ENCODE measurements around the gene CDC42BPG. TPM values are rescaled to one million over a fixed set of nuclear protein-coding genes. Genes with fewer than 3 reads are reported as not detected.

The CDC42BPG gene
- polyA plus RNA-seq, 1 donor from 2014 or later, result not detected

DNA sequence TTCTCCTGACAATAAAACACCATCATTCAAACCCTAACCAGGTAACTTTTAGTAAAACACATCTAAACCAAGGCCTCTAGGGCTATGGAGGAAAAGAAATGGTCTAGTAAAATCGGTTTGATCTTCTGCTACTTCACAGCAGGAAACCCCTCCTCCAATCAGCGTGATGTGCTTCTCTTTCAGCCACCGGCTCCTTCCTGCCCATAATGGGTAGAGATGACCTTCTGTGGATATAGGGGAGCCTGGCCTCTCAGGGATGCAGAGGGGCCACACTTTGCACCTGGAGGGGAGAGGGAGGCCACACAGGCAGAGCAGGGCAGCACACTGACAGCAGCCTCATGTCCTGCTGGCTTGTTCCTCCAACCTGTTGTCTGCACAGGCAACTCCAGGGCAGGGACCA, 27.0 kb upstream of the CDC42BPG start:
- Histone ChIP-seq H3K27ac (ENCODE audit: low read length) (no peak overlapping the region), H2AFZ (ENCODE audit: low read depth, low read length) (no peak overlapping the region), H3K36me3 (ENCODE audit: insufficient read depth, low read length) (no peaks in the 10 kb centered on the region), H3K4me2 (ENCODE audit: low read length) (no peak overlapping the region), H3K9me3 (ENCODE audit: low read length) (no peaks in the 10 kb centered on the region), H3F3A (ENCODE audit: insufficient read depth, low read length, poor library complexity, severe bottlenecking) (no peaks in the 10 kb centered on the region), H3K9me2 (ENCODE audit: insufficient read depth, low read length) (no peaks in the 10 kb centered on the region), H3K79me2 (replicated peaks; ENCODE audit: insufficient read depth, low read length) (peaks cover 20% of the 10 kb centered on the region), H3K9ac (ENCODE audit: low read length) (no peak overlapping the region), H4K20me1 (ENCODE audit: insufficient read depth) (no peaks in the 10 kb centered on the region), H3K4me3 (ENCODE audit: low read length) (no peak overlapping the region), H3K27me3 (ENCODE audit: insufficient read depth, low read depth, low read length) (no peaks in the 10 kb centered on the region)
- no peak for TF ChIP-seq MXI1 (conservative IDR thresholded peaks at IDR 0.05; ENCODE audit: poor library complexity, severe bottlenecking)
- no peak for TF ChIP-seq POLR2AphosphoS5 (IDR thresholded peaks at IDR 0.05)
- no peak for TF ChIP-seq RAD21 (conservative IDR thresholded peaks at IDR 0.05)
- no peak for TF ChIP-seq SMC3 (conservative IDR thresholded peaks at IDR 0.05; ENCODE audit: poor library complexity)
- TF ChIP-seq, protein P1, sequence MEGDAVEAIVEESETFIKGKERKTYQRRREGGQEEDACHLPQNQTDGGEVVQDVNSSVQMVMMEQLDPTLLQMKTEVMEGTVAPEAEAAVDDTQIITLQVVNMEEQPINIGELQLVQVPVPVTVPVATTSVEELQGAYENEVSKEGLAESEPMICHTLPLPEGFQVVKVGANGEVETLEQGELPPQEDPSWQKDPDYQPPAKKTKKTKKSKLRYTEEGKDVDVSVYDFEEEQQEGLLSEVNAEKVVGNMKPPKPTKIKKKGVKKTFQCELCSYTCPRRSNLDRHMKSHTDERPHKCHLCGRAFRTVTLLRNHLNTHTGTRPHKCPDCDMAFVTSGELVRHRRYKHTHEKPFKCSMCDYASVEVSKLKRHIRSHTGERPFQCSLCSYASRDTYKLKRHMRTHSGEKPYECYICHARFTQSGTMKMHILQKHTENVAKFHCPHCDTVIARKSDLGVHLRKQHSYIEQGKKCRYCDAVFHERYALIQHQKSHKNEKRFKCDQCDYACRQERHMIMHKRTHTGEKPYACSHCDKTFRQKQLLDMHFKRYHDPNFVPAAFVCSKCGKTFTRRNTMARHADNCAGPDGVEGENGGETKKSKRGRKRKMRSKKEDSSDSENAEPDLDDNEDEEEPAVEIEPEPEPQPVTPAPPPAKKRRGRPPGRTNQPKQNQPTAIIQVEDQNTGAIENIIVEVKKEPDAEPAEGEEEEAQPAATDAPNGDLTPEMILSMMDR (IDR thresholded peaks at IDR 0.05; ENCODE audit: poor library complexity, severe bottlenecking), result no peak
- TF ChIP-seq, protein P2, sequence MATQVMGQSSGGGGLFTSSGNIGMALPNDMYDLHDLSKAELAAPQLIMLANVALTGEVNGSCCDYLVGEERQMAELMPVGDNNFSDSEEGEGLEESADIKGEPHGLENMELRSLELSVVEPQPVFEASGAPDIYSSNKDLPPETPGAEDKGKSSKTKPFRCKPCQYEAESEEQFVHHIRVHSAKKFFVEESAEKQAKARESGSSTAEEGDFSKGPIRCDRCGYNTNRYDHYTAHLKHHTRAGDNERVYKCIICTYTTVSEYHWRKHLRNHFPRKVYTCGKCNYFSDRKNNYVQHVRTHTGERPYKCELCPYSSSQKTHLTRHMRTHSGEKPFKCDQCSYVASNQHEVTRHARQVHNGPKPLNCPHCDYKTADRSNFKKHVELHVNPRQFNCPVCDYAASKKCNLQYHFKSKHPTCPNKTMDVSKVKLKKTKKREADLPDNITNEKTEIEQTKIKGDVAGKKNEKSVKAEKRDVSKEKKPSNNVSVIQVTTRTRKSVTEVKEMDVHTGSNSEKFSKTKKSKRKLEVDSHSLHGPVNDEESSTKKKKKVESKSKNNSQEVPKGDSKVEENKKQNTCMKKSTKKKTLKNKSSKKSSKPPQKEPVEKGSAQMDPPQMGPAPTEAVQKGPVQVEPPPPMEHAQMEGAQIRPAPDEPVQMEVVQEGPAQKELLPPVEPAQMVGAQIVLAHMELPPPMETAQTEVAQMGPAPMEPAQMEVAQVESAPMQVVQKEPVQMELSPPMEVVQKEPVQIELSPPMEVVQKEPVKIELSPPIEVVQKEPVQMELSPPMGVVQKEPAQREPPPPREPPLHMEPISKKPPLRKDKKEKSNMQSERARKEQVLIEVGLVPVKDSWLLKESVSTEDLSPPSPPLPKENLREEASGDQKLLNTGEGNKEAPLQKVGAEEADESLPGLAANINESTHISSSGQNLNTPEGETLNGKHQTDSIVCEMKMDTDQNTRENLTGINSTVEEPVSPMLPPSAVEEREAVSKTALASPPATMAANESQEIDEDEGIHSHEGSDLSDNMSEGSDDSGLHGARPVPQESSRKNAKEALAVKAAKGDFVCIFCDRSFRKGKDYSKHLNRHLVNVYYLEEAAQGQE (IDR thresholded peaks at IDR 0.05; ENCODE audit: borderline replicate concordance), result no peak
- TF ChIP-seq TAF1 (IDR thresholded peaks at IDR 0.05; ENCODE audit: low read depth), result no peak
- TF ChIP-seq EP300 (conservative IDR thresholded peaks at IDR 0.05; ENCODE audit: poor library complexity, severe bottlenecking), result no peak

DNA sequence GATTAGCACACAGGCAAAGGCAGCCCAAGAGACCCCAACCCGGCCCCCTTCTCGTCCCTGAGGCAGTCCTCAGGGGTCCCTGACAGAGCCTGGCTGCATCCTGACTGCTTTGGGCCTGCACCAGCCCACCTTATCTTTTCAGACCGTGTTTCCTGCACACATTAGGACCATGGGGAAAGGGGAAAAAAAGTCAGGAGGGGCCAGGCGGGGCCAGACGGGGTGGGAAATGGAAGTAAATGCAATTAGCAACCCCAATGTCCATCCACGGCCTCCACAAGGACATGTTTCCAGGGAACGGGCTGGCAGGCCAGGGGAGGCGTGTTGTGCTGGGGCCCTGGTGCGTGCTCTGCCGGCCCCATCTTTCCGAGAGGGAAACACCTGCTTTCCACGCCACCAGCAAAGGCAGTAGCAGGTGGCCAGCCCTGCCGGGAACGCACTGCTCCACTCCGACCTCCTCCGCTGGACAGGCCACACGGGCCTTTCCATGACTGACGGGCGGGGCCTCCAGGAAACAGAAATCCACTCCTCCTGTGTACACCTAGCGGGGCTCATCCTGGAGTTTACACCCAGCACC, 26.5 kb upstream of the CDC42BPG start:
- no peaks in the 10 kb centered on the region for H3K27me3 ChIP-seq (ENCODE audit: insufficient read depth, low read depth, low read length)
- no peaks in the 10 kb centered on the region for H3K36me3 ChIP-seq (ENCODE audit: insufficient read depth, low read length)
- no peaks in the 10 kb centered on the region for H3K9me2 ChIP-seq (ENCODE audit: insufficient read depth, low read length)
- H3K79me2 ChIP-seq (replicated peaks; ENCODE audit: insufficient read depth, low read length), result peaks cover 14% of the 10 kb centered on the region
- TF ChIP-seq EZH2 (IDR thresholded peaks at IDR 0.05; ENCODE audit: borderline replicate concordance, insufficient read depth, low read length, poor library complexity, severe bottlenecking), result no peak
- TF ChIP-seq, protein P1 (IDR thresholded peaks at IDR 0.05; ENCODE audit: poor library complexity, severe bottlenecking), result no peak
- no peak for TF ChIP-seq TAF1 (IDR thresholded peaks at IDR 0.05; ENCODE audit: low read depth)
- no peak for TF ChIP-seq MXI1 (conservative IDR thresholded peaks at IDR 0.05; ENCODE audit: poor library complexity, severe bottlenecking)
- no peak for TF ChIP-seq POLR2AphosphoS5 (IDR thresholded peaks at IDR 0.05)
- no peak for TF ChIP-seq EP300 (conservative IDR thresholded peaks at IDR 0.05; ENCODE audit: poor library complexity, severe bottlenecking)
- TF ChIP-seq, protein P2 (IDR thresholded peaks at IDR 0.05; ENCODE audit: borderline replicate concordance), result no peak
- no peak for TF ChIP-seq SMC3 (conservative IDR thresholded peaks at IDR 0.05; ENCODE audit: poor library complexity)
- no peak for TF ChIP-seq RAD21 (conservative IDR thresholded peaks at IDR 0.05)
- H3F3A ChIP-seq (ENCODE audit: insufficient read depth, low read length, poor library complexity, severe bottlenecking), result no peaks in the 10 kb centered on the region
- no peak overlapping the region for H3K4me2 ChIP-seq (ENCODE audit: low read length)
- no peaks in the 10 kb centered on the region for H3K9me3 ChIP-seq (ENCODE audit: low read length)
- H2AFZ ChIP-seq (ENCODE audit: low read depth, low read length), result no peak overlapping the region
- H3K4me3 ChIP-seq (ENCODE audit: low read length), result no peak overlapping the region
- no peak overlapping the region for H3K27ac ChIP-seq (ENCODE audit: low read length)
- no peaks in the 10 kb centered on the region for H4K20me1 ChIP-seq (ENCODE audit: insufficient read depth)
- H3K9ac ChIP-seq (ENCODE audit: low read length), result no peak overlapping the region
